Myocyte (in vitro differentiated cells): ENCODE data around the gene SYT17. TPM values are rescaled to one million over a fixed set of nuclear protein-coding genes. Genes with fewer than 3 reads are reported as not detected.
A peak's percentile ranks its signal among the peaks of the same experiment; 100 is the strongest.

Experiments used
- DNase-seq: peaks from one replicate; pipeline ENCODE4 v3.0.0-alpha.2; 2012; ENCODE audit warnings: low read depth
- total RNA-seq: library from RNA; depleted of rRNA; stranded (reverse); fragments of >200 nt; gene quantifications from 2 replicates; pipeline ENCODE4 v1.2.3, GENCODE V29; 2014

The SYT17 gene
- total RNA-seq, 1 donor from 2014 or later = 0.19 TPM

DNA sequence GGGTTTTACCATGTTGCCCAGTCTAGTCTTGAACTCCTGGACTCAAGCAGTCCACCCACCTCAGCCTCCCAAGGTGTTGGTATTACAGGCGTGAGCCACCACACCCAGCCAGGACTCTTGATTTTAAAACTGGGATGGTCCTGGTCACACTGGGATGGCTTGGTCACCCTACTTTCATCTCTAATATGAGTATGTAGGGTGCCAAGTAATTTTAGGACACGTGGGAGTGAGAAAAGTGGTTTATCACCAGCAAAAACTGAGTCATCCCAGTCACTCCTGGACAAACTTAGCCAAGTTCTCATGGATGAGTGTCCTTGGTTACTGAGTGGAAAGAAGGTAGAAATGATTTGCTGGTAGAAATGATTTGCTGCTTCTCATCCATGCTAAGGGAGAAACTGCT lies 127.4 kb downstream of the SYT17 start:
- DNase-seq = no peak

DNA sequence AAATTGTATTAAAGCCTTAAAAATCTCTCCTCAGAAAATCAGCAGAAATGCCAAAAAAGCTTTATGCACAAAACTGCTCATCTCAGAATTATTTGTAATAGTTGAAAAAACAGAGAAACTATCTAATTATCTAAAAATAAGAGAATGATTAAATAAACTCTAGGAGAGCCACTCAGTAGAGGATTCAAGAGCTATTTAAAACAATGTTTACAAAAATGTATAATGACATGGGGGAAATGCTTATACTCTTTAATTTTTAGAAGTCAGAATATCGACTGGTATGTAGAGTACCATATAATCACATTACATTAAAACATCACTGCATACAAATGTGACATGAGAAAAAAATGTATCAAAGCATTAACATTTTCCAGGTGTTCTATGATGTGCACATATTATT lies 129.4 kb downstream of the SYT17 start:
- DNase-seq = no peak

- no peak for DNase-seq
Measured at GRCh38 chr16:19299565-19299964, 131.5 kb downstream of the SYT17 start.

DNA sequence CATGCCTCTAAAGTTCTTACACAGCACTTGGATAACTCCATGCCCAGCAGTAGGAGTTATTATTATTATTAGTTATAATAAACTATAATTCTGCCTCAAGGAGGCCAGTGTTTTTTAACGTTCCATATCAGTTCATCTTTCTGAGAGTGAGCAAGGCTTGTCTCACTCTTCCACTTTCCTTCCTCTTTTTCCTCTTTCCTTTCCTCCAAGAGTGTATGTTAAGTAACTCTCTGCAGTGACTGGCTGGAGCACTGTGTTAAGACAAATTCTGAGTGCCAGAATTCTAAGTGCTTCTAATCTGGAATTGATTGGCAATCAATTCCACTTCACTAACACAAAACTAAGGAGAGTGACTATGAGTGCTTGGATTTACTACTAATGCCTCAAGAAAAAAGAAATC lies 133.9 kb downstream of the SYT17 start:
- DNase-seq = no peak

GRCh38 chr16:19304750-19305149 lies 136.7 kb downstream of the SYT17 start:
- no peak for DNase-seq

DNA sequence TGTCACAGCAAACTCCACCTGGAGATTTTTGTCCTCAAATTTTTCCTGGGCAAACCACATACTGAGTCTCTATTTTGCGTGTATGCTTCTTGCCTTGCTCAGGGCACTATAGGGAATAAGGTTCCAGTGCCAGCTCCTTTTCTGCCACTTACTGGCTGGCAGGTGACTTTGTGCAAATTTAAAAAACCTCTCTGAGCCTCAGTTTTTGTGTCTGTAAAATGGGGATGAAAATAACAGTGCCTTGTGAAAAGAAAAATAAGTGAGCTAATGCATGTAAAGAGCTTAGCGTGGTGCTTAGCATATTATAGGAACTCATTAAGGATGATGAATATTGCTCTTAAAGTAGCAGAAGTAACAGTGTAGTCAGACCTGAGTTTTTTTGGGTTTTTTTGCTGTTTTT lies 137.4 kb downstream of the SYT17 start:
- DNase-seq = no peak

DNA sequence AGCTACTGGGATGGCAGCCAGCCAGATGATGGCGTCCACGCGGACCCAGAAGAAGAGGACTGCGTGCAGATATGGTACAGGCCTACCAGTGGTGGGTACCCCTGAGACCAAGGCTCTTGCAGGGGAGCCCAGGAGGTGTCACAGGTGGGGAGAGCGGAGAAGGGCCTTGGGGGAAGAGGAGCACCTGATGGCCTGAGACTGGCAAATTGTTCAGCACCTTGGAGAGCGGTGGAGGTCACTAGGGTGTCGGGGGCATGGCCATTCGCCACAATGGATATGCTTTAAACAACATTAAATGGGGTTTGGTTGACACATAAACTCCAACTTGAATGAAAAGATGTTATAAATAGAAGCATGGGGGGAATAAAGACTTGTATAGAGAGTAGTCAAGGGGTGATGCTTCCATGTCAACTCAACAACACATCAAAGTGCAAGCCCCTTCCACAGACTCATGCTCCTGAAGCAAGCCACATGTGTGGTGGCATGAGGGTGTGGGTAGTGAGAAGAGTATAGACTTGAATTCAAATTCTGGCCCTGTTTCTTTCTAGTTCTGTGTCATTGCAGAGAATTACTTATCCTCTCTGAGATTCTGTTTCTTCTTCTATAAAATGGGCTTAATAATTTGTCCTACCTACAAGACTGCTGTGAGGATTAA lies 139.7 kb downstream of the SYT17 start:
- peak; percentile 21 for DNase-seq

GRCh38 chr16:19308392-19308791 lies 140.4 kb downstream of the SYT17 start:
- no peak for DNase-seq

GRCh38 chr16:19309178-19309577 lies 141.1 kb downstream of the SYT17 start:
- no peak for DNase-seq

DNA sequence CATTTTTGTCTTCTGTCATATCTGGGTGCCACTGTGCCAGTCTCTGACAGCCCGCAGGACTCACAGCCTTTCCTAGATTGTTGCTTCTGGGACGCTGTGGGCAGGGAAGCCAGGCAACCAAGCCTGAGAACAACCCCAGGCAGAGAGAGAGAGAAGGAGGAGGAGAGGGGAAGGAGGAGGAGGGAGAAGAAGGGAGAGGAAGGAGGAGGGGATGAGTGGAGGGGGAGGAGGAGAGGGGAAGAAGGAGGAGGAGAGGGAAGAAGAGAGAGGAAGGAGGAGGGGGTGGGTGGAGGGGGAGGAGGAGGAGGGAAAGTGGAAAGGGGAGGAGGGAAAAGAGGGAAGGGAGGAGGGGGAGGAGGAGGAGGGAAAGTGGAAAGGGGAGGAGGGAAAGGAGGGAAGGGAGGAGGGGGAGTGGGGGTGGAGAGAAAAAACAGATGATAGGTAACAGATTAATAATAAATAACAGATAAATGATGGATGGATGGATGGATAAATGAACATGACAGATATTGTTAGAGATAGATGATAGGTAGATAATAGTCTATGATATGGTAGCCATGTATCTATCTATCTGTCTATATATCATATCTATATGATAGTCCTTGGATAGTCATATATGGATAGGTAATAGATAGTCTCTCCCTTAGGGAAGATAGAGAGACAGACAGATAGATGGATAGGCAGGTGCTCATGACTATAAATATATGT lies 146.8 kb downstream of the SYT17 start:
- DNase-seq = no peak

DNA sequence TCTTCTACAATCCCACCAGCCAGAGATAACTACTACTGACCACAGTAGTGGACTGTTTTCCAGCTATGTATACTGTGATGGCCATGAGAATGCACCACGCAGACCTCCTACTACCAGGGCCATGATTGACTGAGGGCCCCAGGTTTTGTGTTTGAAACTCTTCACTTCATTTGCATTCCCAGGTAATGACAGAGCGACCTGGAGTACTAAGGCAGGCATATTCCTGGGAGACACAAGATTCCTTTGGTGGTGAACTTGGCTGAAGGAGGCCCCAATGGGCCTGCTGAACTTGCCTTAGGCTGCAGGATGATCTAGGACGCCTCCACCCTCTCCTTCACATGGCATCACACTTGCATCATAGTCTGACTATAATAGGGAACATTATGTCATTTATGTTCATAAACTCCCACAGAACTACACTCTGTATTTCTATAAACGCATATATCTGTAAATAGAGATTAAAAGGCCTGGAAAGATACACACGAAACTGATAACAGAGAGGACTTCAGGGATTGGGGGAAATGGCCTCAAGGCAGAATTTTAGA lies 147.9 kb downstream of the SYT17 start:
- DNase-seq = no peak

DNA sequence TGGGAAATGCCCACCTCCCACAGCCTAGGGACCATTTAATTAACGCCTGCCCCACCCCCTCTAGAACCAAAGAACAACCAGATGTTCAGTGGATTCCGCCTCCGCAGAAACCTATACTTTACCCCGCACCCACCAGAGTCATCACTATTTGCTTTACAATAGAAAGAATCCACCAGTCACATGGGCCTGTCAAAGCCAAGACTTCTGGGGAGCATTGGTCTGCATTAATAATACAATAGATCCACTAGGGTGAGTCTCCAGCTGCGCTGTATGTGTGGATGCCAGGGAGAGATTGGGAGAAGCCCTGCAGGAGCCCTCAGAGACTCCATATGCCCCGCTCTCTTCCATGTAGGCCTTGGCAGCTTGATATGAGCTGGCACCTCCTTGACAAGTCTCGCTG lies 148.8 kb downstream of the SYT17 start:
- DNase-seq = no peak

Other genes starting within 250 kb of the SYT17 start
- 24.8 and 30.7 TPM in 2 replicates for gene SMG1, start 241.8 kb upstream of the SYT17 start, total RNA-seq
- 3.9 and 4.3 TPM in 2 replicates for gene TMC7, start 184.3 kb upstream of the SYT17 start, total RNA-seq
- gene COQ7, start 100.6 kb upstream of the SYT17 start, total RNA-seq = 17.4 and 17.8 TPM in 2 replicates
- 26.1 and 26.6 TPM in 2 replicates for gene ITPRIPL2, start 54.3 kb upstream of the SYT17 start, total RNA-seq
- not detected in 2 replicates for gene CLEC19A, start 117.5 kb downstream of the SYT17 start, total RNA-seq
- gene TMC5, start 249.6 kb downstream of the SYT17 start, total RNA-seq = not detected in 2 replicates